22Rv1 (cell line): Measurements from ENCODE around the gene GLRX2.

Experiments used
- ZFX ChIP-seq: fragments of 450-650 bp; IDR thresholded peaks from 2 replicates; pipeline ENCODE4 v1.6.1; 2017; ENCODE audit warnings: antibody characterized with exemption, borderline replicate concordance
- TF ChIP-seq, protein P1 (sequence below): fragments of 450-650 bp; IDR thresholded peaks from 2 replicates; pipeline ENCODE4 v1.5.1; 2017; ENCODE audit warnings: mild to moderate bottlenecking

DNA sequence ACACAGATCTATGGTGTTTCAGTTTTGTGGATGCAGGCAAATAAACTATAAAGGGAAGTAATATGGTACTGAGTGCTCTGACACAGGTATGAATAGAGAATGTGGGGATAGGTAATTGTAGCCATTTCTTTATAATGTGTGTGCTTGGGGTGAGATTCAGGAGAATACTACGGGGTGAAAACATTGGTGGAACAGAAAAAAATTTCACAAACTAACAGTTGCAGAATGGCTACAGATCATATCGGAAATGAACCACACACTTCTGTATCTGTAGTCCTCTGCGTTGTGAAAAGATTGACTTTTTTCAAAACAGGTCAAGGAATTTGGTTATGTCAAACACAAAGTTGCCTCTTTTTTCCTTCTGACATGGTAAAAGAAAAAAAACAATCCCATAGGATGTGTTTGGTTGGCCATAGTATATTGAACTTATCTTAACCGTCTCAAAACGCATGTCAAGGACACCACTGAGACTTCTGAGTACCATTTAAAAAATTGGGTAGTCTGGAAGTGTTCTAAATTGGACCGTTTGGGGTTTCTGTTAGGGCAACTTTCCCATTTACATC lies 15.5 kb upstream of the GLRX2 start:
- TF ChIP-seq, protein P1, sequence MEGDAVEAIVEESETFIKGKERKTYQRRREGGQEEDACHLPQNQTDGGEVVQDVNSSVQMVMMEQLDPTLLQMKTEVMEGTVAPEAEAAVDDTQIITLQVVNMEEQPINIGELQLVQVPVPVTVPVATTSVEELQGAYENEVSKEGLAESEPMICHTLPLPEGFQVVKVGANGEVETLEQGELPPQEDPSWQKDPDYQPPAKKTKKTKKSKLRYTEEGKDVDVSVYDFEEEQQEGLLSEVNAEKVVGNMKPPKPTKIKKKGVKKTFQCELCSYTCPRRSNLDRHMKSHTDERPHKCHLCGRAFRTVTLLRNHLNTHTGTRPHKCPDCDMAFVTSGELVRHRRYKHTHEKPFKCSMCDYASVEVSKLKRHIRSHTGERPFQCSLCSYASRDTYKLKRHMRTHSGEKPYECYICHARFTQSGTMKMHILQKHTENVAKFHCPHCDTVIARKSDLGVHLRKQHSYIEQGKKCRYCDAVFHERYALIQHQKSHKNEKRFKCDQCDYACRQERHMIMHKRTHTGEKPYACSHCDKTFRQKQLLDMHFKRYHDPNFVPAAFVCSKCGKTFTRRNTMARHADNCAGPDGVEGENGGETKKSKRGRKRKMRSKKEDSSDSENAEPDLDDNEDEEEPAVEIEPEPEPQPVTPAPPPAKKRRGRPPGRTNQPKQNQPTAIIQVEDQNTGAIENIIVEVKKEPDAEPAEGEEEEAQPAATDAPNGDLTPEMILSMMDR, result no peak
- no peak for TF ChIP-seq ZFX
